ENCODE measurements around the gene CASQ2. TPM values are rescaled to one million over a fixed set of nuclear protein-coding genes. Genes with fewer than 3 reads are reported as not detected.
A peak's percentile ranks its signal among the peaks of the same experiment; 100 is the strongest.

CASQ2 gene
- total and polyA plus RNA-seq, 2 experiments from 2014 or later, result not detected

GRCh38 chr1:115655306-115655663 lies 113.2 kb downstream of the CASQ2 start:
- H3K36me3 ChIP-seq (replicated peaks; ENCODE audit: insufficient read depth, low read depth), result no peaks in the 10 kb centered on the region
- H3K27ac ChIP-seq, result peak overlapping the region; percentile 39
- H3K9me2 ChIP-seq (replicated peaks; ENCODE audit: insufficient read depth), result no peaks in the 10 kb centered on the region
- TF ChIP-seq CTCF (IDR thresholded peaks at IDR 0.05; ENCODE audit: poor library complexity) (no peak), EZH2phosphoT487 (IDR thresholded peaks at IDR 0.05; ENCODE audit: low read depth, severe bottlenecking, unreplicated experiment) (no peak), EZH2 (IDR thresholded peaks at IDR 0.05; ENCODE audit: borderline replicate concordance) (no peak)
- 79% methylated on average over 7 of the region's 7 CpGs for WGBS (ENCODE audit: low lambda C conversion rate, missing lambda C conversion rate)
- no peaks in the 10 kb centered on the region for H4K20me1 ChIP-seq (ENCODE audit: insufficient read depth, poor library complexity, severe bottlenecking)
- no peaks in the 10 kb centered on the region for H3K9me3 ChIP-seq (ENCODE audit: low read depth)
- H3K4me1 ChIP-seq (ENCODE audit: insufficient read depth), result peaks cover 21% of the 10 kb centered on the region
- DNase-seq (ENCODE audit: low spot score), result no peak
- H3K79me2 ChIP-seq, result peaks cover 52% of the 10 kb centered on the region
- no peaks in the 10 kb centered on the region for H3K27me3 ChIP-seq
- no peak overlapping the region for H3K4me3 ChIP-seq
- H2AFZ ChIP-seq, result no peak overlapping the region
- H3K4me2 ChIP-seq, result peak overlapping the region; percentile 43

- Histone ChIP-seq H2AFZ (no peak overlapping the region), H3K4me1 (ENCODE audit: insufficient read depth) (peaks cover 26% of the 10 kb centered on the region), H3K9me2 (replicated peaks; ENCODE audit: insufficient read depth) (no peaks in the 10 kb centered on the region), H3K4me3 (no peak overlapping the region), H3K79me2 (peaks cover 52% of the 10 kb centered on the region), H4K20me1 (ENCODE audit: insufficient read depth, poor library complexity, severe bottlenecking) (no peaks in the 10 kb centered on the region), H3K36me3 (replicated peaks; ENCODE audit: insufficient read depth, low read depth) (no peaks in the 10 kb centered on the region), H3K27me3 (no peaks in the 10 kb centered on the region), H3K4me2 (peak overlapping the region; percentile 43), H3K9me3 (ENCODE audit: low read depth) (no peaks in the 10 kb centered on the region), H3K27ac (peak overlapping the region; percentile 39)
- WGBS (ENCODE audit: low lambda C conversion rate, missing lambda C conversion rate), result 69% methylated on average over 14 of the region's 14 CpGs
- no peak for TF ChIP-seq EZH2 (IDR thresholded peaks at IDR 0.05; ENCODE audit: borderline replicate concordance)
- TF ChIP-seq EZH2phosphoT487 (IDR thresholded peaks at IDR 0.05; ENCODE audit: low read depth, severe bottlenecking, unreplicated experiment), result no peak
- no peak for TF ChIP-seq CTCF (IDR thresholded peaks at IDR 0.05; ENCODE audit: poor library complexity)
- DNase-seq (ENCODE audit: low spot score), result no peak
Observed at GRCh38 chr1:115654663-115655305, 113.7 kb downstream of the CASQ2 start.

GRCh38 chr1:115654125-115654524 lies 114.4 kb downstream of the CASQ2 start:
- H4K20me1 ChIP-seq (ENCODE audit: insufficient read depth, poor library complexity, severe bottlenecking), result no peaks in the 10 kb centered on the region
- no peaks in the 10 kb centered on the region for H3K9me3 ChIP-seq (ENCODE audit: low read depth)
- no peak for TF ChIP-seq EZH2 (IDR thresholded peaks at IDR 0.05; ENCODE audit: borderline replicate concordance)
- TF ChIP-seq CTCF (IDR thresholded peaks at IDR 0.05; ENCODE audit: poor library complexity), result no peak
- TF ChIP-seq EZH2phosphoT487 (IDR thresholded peaks at IDR 0.05; ENCODE audit: low read depth, severe bottlenecking, unreplicated experiment), result no peak
- H3K4me2 ChIP-seq, result no peak overlapping the region
- H3K79me2 ChIP-seq, result peaks cover 58% of the 10 kb centered on the region
- H3K4me1 ChIP-seq (ENCODE audit: insufficient read depth), result peaks cover 33% of the 10 kb centered on the region
- H3K27ac ChIP-seq, result no peak overlapping the region
- no peaks in the 10 kb centered on the region for H3K36me3 ChIP-seq (replicated peaks; ENCODE audit: insufficient read depth, low read depth)
- 100% methylated on average over 3 of the region's 3 CpGs for WGBS (ENCODE audit: low lambda C conversion rate, missing lambda C conversion rate)
- no peaks in the 10 kb centered on the region for H3K27me3 ChIP-seq
- no peak overlapping the region for H2AFZ ChIP-seq
- no peak for DNase-seq (ENCODE audit: low spot score)
- no peaks in the 10 kb centered on the region for H3K9me2 ChIP-seq (replicated peaks; ENCODE audit: insufficient read depth)
- H3K4me3 ChIP-seq, result no peak overlapping the region

All from hepatocyte (in vitro differentiated cells).